Peyer's patch (tissue), 4 donors: ENCODE measurements around the gene DFFB.

Source experiments
- POLR2A ChIP-seq, 2 donors: fragments of 450-650 bp; IDR thresholded peaks; one replicate each; pipeline ENCODE4 v1.5.1; 2017; ENCODE audit warnings: antibody characterized with exemption in 2 of 2, mild to moderate bottlenecking in 2 of 2, moderate library complexity in 2 of 2
- TF ChIP-seq, protein P1 (sequence below), 6 experiments: fragments of 450-650 bp in 4 of 6; fragments of 200-600 bp in 2 of 6; sonication (generic) in 1 of 6; IDR thresholded peaks; one replicate each; pipeline ENCODE4 v1.5.1; 2017 to 2019; ENCODE audit warnings: antibody characterized with exemption in 6 of 6, mild to moderate bottlenecking in 3 of 6, moderate library complexity in 1 of 6

DNA sequence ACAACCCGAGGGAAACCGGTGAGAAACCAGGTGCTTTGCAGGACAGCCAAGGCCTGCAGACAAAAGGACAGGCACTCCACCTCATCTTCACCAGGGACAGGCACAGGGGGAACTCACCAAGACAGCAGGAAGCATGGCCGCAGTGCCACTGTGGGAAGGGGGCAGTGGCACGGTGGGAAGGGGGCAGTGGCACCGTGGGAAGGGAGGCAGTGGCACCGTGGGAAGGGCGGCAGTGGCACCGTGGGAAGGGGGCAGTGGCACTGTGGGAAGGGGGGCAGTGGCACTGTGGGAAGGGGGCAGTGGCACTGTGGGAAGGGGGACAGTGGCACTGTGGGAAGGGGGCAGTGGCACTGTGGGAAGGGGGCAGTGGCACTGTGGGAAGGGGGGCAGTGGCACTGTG is 32.6 kb upstream of the DFFB start:
- no peak for TF ChIP-seq POLR2A (IDR thresholded peaks at IDR 0.05)
- TF ChIP-seq, protein P1, sequence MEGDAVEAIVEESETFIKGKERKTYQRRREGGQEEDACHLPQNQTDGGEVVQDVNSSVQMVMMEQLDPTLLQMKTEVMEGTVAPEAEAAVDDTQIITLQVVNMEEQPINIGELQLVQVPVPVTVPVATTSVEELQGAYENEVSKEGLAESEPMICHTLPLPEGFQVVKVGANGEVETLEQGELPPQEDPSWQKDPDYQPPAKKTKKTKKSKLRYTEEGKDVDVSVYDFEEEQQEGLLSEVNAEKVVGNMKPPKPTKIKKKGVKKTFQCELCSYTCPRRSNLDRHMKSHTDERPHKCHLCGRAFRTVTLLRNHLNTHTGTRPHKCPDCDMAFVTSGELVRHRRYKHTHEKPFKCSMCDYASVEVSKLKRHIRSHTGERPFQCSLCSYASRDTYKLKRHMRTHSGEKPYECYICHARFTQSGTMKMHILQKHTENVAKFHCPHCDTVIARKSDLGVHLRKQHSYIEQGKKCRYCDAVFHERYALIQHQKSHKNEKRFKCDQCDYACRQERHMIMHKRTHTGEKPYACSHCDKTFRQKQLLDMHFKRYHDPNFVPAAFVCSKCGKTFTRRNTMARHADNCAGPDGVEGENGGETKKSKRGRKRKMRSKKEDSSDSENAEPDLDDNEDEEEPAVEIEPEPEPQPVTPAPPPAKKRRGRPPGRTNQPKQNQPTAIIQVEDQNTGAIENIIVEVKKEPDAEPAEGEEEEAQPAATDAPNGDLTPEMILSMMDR (IDR thresholded peaks at IDR 0.05): no peak
